Neutrophil (primary cell): ENCODE measurements around the gene OSBPL7.

ENCODE experiments used
- H3K27ac ChIP-seq: fragments of 200-600 bp; sonication (generic); 2 replicates; pipeline ENCODE4 v1.5.1; 2016; ENCODE audit warnings: mild to moderate bottlenecking, moderate library complexity
- H3K27me3 ChIP-seq: fragments of 200-600 bp; sonication (generic); 2 replicates; pipeline ENCODE4 v1.6.0; 2016; ENCODE audit warnings: mild to moderate bottlenecking
- H3K36me3 ChIP-seq: fragments of 200-600 bp; sonication (generic); 2 replicates; pipeline ENCODE4 v1.5.1; 2017
- H3K4me1 ChIP-seq, 2 experiments: fragments of 200-600 bp in 1 of 2; sonication (generic) in 1 of 2; 1 replicate in 1 of 2; 2 replicates in 1 of 2; pipeline versions ENCODE4 v1.5.1 to v1.6.1; 2013 to 2016; ENCODE audit warnings: low read depth in 1 of 2, low read length in 1 of 2, mild to moderate bottlenecking in 1 of 2, moderate library complexity in 1 of 2; ENCODE audit not compliant: control insufficient read depth in 1 of 2, insufficient read depth in 1 of 2
- H3K4me3 ChIP-seq, 2 experiments: fragments of 200-600 bp in 1 of 2; sonication (generic) in 1 of 2; 1 replicate in 1 of 2; 2 replicates in 1 of 2; pipeline ENCODE4 v1.5.1; 2013 to 2016; ENCODE audit warnings: low read depth in 1 of 2, low read length in 1 of 2, mild to moderate bottlenecking in 1 of 2, moderate library complexity in 1 of 2
- H3K9me3 ChIP-seq: fragments of 200-600 bp; sonication (generic); 2 replicates; pipeline ENCODE4 v1.5.1; 2016
- CTCF ChIP-seq: fragments of 200-600 bp; sonication (generic); IDR thresholded peaks from 2 replicates; pipeline ENCODE4 v1.5.1; 2016; ENCODE audit warnings: antibody characterized with exemption

OSBPL7 gene

GRCh38 chr17:47763913-47764582 is 57.5 kb downstream of the OSBPL7 start:
- Histone ChIP-seq H3K27ac (no peak overlapping the region), H3K4me1 (no peaks in the 10 kb centered on the region), H3K27me3 (peaks cover 81% of the 10 kb centered on the region), H3K36me3 (no peaks in the 10 kb centered on the region), H3K9me3 (no peaks in the 10 kb centered on the region), H3K4me3 (no peak overlapping the region)
- TF ChIP-seq CTCF, result no peak

DNA sequence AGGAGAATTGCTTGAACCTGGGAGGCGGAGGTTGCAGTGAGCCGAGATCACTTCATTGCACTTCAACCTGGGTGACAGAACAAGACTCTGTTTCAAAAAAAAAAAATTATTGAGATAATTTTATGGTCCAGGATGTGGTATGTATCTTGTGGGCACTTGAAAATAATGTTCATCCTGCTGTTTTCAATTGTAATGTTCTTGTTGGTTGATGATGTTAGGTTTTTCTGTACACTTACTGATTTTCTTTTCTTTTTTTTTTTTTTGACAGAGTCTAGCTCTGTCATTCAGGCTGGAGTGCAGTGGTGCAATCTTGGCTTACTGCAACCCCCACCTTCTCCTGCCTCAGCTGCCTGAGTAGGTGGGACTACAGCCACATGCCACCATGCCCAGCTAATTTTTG is 58.9 kb downstream of the OSBPL7 start:
- Histone ChIP-seq H3K27ac (no peak overlapping the region), H3K36me3 (no peaks in the 10 kb centered on the region), H3K4me3 (no peak overlapping the region), H3K9me3 (no peaks in the 10 kb centered on the region), H3K4me1 (no peaks in the 10 kb centered on the region), H3K27me3 (peaks cover 84% of the 10 kb centered on the region)
- TF ChIP-seq CTCF, result no peak

DNA sequence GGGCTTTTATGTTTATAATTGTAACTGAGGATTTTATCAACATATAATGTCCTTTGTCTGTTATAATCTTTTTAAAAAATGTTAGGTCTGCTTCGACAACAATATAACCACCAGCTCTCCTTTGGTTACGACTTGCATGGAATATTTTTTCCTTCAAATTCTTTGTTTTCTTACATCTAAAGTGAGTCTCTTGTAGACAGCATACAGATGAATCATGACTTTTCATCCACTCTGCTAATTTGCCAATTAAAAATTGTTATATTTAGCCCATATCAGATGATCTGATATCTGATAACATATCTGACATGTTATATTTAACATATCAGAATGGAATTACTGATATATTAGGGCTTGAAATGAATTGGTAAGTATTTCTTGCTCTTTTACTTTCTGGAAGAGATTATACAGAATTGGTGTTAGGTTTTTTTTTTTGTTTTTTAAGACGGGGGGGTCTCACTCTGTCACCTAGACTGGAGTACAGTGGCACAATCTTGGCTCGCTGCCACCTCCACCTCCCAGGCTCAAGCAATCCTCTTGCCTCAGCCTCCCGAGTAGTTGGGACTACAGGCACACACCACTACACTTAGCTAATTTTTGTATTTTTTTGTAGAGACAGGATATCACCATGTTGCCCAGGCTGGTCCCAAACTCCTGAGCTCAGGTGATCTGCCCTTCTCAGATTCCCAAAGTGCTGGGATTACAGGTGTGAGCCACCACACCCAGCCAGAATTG is 61.0 kb downstream of the OSBPL7 start:
- H3K4me1 ChIP-seq, result no peaks in the 10 kb centered on the region
- no peak overlapping the region for H3K27ac ChIP-seq
- no peak overlapping the region for H3K4me3 ChIP-seq
- H3K9me3 ChIP-seq, result no peaks in the 10 kb centered on the region
- no peak for TF ChIP-seq CTCF
- peaks cover 80% of the 10 kb centered on the region for H3K27me3 ChIP-seq
- H3K36me3 ChIP-seq, result no peaks in the 10 kb centered on the region

- Histone ChIP-seq H3K4me1 (no peaks in the 10 kb centered on the region), H3K9me3 (no peaks in the 10 kb centered on the region), H3K4me3 (no peak overlapping the region), H3K36me3 (no peaks in the 10 kb centered on the region), H3K27ac (no peak overlapping the region), H3K27me3 (peaks cover 68% of the 10 kb centered on the region)
- TF ChIP-seq CTCF, result no peak
Observed at GRCh38 chr17:47757386-47757785, 64.2 kb downstream of the OSBPL7 start.
